ENCODE data around the gene RTL1.

- TF ChIP-seq ZBTB2 (CRISPR knock-in tag; IDR thresholded peaks at IDR 0.05; ENCODE audit: low read depth) = no peak
- no peak for TF ChIP-seq MAZ (IDR thresholded peaks at IDR 0.05; ENCODE audit: borderline replicate concordance, low read depth, low read length)
- no peak for TF ChIP-seq MAZ (CRISPR knock-in tag; IDR thresholded peaks at IDR 0.05; ENCODE audit: low read depth)
These were observed 60.7 kb downstream of the RTL1 start for GRCh38 chr14:100842799-100843198.
